GM18520 (cell line): Measurements from ENCODE around the gene GALR2.

Experiments used
- ATAC-seq: cut with Tn5 transposase; IDR thresholded peaks from one replicate; pipeline ENCODE4 v1.9.1; 2021; ENCODE audit not compliant: unreplicated experiment

Gene GALR2

GRCh38 chr17:76124582-76125390 is 50.2 kb downstream of the GALR2 start:
- ATAC-seq, result no peak

DNA sequence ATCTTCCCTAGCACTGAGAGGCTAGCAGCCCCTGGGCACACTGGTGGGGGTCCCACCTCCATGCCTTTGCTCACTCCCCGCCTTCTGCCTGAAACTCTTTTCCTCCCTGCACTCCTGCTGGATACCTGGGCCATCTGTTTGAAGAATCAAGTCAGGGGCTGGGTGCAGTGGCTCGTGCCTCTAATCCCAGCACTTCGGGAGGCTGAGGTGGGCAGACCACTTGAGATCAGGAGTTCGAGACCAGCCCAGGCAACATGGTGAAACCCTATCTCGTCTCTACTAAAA is 50.8 kb downstream of the GALR2 start:
- ATAC-seq, result no peak

DNA sequence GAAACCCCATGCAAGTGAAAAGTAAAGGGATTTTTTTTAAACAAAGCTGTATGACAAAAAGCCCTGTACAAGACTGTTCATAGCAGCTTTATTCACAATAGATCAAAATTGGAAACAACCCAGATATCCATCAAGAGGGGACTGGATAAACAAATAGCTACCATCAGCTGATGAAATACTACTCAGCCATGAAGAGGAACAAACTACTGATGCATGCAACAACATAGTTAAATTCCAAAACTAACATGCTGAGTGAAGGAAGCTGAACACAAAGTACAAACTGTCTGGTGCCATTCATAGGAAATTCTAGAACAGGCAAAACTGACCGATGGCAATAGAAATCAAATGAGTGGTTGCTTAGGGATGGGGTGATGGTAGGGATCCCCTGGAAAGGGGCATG is 51.3 kb downstream of the GALR2 start:
- no peak for ATAC-seq
